ENCODE results near the gene NEMP1.

- no peak for TF ChIP-seq CTCF (conservative IDR thresholded peaks at IDR 0.05 in 1 of 2, IDR thresholded peaks at IDR 0.05 in 1 of 2; ENCODE audit: low read depth in 1 of 2, low read length in 2 of 2)
- no peak for TF ChIP-seq EZH2 (IDR thresholded peaks at IDR 0.05; ENCODE audit: low read length, missing control alignments)
These were observed 30.0 kb downstream of the NEMP1 start for GRCh38 chr12:57048423-57049118.

Measured in fibroblast of lung (primary cell).